Smooth muscle cell of the umbilical artery (primary cell): ENCODE results near the gene EVC2. TPM values are rescaled to one million over a fixed set of nuclear protein-coding genes. Genes with fewer than 3 reads are reported as not detected.

Experiments used
- total RNA-seq: library from RNA; depleted of rRNA; stranded (reverse); fragments of >200 nt; gene quantifications from 2 replicates; pipeline ENCODE4 v1.2.3, GENCODE V29; 2014

The EVC2 gene, protein sequence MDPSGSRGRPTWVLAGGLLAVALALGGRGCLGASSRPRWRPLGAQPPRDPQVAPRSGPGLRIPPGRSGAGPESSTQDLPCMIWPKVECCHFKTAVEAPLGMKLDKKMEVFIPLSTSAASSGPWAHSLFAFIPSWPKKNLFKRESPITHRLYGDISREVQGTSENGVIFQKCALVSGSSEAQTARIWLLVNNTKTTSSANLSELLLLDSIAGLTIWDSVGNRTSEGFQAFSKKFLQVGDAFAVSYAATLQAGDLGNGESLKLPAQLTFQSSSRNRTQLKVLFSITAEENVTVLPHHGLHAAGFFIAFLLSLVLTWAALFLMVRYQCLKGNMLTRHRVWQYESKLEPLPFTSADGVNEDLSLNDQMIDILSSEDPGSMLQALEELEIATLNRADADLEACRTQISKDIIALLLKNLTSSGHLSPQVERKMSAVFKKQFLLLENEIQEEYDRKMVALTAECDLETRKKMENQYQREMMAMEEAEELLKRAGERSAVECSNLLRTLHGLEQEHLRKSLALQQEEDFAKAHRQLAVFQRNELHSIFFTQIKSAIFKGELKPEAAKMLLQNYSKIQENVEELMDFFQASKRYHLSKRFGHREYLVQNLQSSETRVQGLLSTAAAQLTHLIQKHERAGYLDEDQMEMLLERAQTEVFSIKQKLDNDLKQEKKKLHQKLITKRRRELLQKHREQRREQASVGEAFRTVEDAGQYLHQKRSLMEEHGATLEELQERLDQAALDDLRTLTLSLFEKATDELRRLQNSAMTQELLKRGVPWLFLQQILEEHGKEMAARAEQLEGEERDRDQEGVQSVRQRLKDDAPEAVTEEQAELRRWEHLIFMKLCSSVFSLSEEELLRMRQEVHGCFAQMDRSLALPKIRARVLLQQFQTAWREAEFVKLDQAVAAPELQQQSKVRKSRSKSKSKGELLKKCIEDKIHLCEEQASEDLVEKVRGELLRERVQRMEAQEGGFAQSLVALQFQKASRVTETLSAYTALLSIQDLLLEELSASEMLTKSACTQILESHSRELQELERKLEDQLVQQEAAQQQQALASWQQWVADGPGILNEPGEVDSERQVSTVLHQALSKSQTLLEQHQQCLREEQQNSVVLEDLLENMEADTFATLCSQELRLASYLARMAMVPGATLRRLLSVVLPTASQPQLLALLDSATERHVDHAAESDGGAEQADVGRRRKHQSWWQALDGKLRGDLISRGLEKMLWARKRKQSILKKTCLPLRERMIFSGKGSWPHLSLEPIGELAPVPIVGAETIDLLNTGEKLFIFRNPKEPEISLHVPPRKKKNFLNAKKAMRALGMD
- total RNA-seq = 8.6 and 11.5 TPM in 2 replicates

DNA sequence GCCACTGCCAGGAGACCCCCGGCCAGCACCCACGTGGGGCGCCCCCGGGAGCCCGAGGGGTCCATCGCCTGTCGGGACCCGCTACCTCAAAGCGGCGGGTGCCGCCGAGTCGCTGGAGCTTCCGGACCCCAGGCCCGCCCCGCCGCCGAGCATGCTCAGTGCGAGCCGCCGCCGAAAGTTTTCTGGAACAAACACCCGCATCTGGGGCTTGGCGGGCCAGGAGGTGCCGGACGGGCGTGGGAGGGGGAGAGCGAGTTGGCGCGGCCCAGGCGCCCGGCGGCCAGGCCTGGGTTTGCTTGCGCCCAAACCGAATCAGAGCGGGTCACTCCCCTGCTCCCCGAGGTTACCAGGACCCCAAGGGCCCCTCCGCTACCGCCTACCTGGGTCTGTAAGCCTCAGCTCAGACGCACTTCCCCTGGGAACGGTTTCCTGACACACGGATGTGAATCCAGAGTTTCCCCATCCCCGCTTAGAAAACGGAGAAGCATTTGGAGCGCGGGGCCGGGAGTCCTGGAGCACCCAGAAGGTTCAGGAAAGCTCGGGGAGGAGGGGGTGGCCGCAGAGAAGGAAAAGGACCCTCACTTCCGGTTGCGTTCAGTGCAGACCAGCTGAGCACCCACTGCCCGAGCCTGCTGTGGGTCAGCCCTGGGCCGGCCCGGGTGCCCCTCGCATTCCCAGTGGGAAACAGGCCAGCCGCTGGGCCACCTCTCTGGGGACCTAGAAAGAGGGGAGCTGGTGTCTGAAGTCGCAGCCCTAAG, at the start of gene EVC2:
Gene EVC2, minus strand, starts transcription at position 111 of the 758 bp plus-strand sequence. Its CDS starts 46 bp downstream, at position 65.

GRCh38 chr4:5710961-5711478, 2.7 kb upstream of the EVC2 start, which contains the start of gene EVC:
EVC (plus strand) TSS chr4:5711201; CDS start chr4:5711381, 180 bp downstream.

Other genes starting within 250 kb of the EVC2 start
- 53.4 and 87.2 TPM in 2 replicates for gene EVC, start 2.6 kb upstream of the EVC2 start, total RNA-seq
- gene CRMP1, start 184.5 kb upstream of the EVC2 start, total RNA-seq = 0.30 and 5.5 TPM in 2 replicates